GM12864 (cell line): ENCODE data around the gene GIGYF2.

Experiments used
- DNase-seq: peaks from one replicate; pipeline ENCODE4 v3.0.0-alpha.2; 2011; ENCODE audit warnings: low read depth
- H3K4me3 ChIP-seq: 2 replicates; pipeline ENCODE4 v1.5.1; 2011; ENCODE audit warnings: mild to moderate bottlenecking, low read depth, low read length, control low read depth
- CTCF ChIP-seq: IDR thresholded peaks from 2 replicates; pipeline ENCODE4 v1.5.1; 2011; ENCODE audit warnings: low read depth, mild to moderate bottlenecking, moderate library complexity, low read length, control low read depth, inconsistent platforms; ENCODE audit errors: missing control alignments

Gene GIGYF2

GRCh38 chr2:232873909-232874641, 176.9 kb downstream of the GIGYF2 start:
- no peak overlapping the region for H3K4me3 ChIP-seq
- no peak for TF ChIP-seq CTCF
- DNase-seq, result no peak

GRCh38 chr2:232874677-232875223, 177.6 kb downstream of the GIGYF2 start:
- no peak for DNase-seq

GRCh38 chr2:232875256-232876121, 178.4 kb downstream of the GIGYF2 start:
- no peak for TF ChIP-seq CTCF
- H3K4me3 ChIP-seq, result no peak overlapping the region
- no peak for DNase-seq

More at GRCh38 chr2:232874677-232875223, 177.6 kb downstream of the GIGYF2 start:
- no peak for TF ChIP-seq CTCF
- no peak overlapping the region for H3K4me3 ChIP-seq

GRCh38 chr2:232876161-232876977, 179.2 kb downstream of the GIGYF2 start:
- peak overlapping the region; percentile 47 for H3K4me3 ChIP-seq
- peak; percentile 18 for TF ChIP-seq CTCF
- DNase-seq, result no peak

- TF ChIP-seq CTCF, result no peak
- DNase-seq, result no peak
- H3K4me3 ChIP-seq, result peak overlapping the region; percentile 47
Measured at GRCh38 chr2:232876978-232877441, 179.9 kb downstream of the GIGYF2 start.

- TF ChIP-seq CTCF, result no peak
Measured at GRCh38 chr2:232877940-232878511, 180.9 kb downstream of the GIGYF2 start.

More at GRCh38 chr2:232877940-232878511, 180.9 kb downstream of the GIGYF2 start:
- no peak for DNase-seq
- no peak overlapping the region for H3K4me3 ChIP-seq
